PC-9 (cell line): Measurements from ENCODE around the gene KLF2.

Experiments used
- EZH2 ChIP-seq: fragments of 200-600 bp; sonication (generic); IDR thresholded peaks from 2 replicates; pipeline ENCODE4 v1.8.0; 2017; ENCODE audit warnings: antibody characterized with exemption, low read depth
- TF ChIP-seq, protein P1 (sequence below): fragments of 200-600 bp; sonication (generic); conservative IDR thresholded peaks from 2 replicates; pipeline ENCODE4 v1.6.1; 2017; ENCODE audit warnings: mixed run types, antibody characterized with exemption, mild to moderate bottlenecking, moderate library complexity

DNA sequence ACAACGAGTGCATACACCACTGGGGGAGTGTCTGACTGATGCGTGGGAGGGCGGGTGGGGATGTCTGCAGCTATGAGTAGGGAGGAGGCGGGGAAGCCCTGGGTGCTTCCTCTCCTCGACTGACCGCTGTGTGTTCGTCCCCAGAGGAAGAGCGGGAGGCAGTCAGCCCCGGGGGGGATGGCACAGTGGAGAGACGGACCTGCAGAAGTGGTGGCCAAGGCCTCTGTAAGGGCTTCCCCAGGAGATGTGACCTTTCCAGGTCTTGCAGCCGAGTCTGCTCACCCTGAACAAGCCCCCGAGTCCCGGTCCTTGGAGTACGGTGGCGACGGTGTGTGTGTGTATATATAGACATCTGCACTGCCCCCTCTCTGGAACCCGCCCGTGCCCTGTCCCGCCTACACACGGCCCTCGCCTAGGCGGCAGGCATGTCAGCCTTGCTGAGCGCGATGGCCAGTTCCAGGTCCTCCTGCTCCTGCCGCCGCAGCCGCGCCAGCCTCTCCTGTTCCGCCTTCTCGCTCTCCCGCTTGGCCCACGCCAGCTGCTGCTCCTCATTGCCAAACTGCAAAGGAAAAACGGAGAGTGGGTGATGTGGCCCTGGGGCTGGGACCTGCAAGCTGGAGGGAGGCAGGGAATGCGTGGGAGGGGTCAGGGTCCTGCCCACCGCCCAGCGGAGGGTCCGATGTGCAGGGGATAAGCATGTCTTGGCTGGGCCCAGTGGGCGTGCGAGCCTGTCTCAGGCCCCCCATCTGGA, 30.8 kb downstream of the KLF2 start:
- TF ChIP-seq, protein P1, sequence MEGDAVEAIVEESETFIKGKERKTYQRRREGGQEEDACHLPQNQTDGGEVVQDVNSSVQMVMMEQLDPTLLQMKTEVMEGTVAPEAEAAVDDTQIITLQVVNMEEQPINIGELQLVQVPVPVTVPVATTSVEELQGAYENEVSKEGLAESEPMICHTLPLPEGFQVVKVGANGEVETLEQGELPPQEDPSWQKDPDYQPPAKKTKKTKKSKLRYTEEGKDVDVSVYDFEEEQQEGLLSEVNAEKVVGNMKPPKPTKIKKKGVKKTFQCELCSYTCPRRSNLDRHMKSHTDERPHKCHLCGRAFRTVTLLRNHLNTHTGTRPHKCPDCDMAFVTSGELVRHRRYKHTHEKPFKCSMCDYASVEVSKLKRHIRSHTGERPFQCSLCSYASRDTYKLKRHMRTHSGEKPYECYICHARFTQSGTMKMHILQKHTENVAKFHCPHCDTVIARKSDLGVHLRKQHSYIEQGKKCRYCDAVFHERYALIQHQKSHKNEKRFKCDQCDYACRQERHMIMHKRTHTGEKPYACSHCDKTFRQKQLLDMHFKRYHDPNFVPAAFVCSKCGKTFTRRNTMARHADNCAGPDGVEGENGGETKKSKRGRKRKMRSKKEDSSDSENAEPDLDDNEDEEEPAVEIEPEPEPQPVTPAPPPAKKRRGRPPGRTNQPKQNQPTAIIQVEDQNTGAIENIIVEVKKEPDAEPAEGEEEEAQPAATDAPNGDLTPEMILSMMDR: no peak
- TF ChIP-seq EZH2: no peak
